Left kidney (tissue), 8 donors: ENCODE data around the gene SNAPC3. TPM values are rescaled to one million over a fixed set of nuclear protein-coding genes. Genes with fewer than 3 reads are reported as not detected.
"Not testable (repeated sequence)": the region's sequence is repeated elsewhere in the genome, so short reads cannot be mapped to it uniquely, and the experiment has no call there.

Experiments used
- DNase-seq: peaks from one replicate; pipeline ENCODE4 v3.0.0-alpha.2; 2013
- long read RNA-seq, 8 donors: transcript quantifications; one replicate each; lab custom pipeline, GENCODE V29; 2026
- polyA plus RNA-seq: library from polyadenylated mRNA; unstranded; fragments of 120-200 nt; gene quantifications from one replicate; pipeline ENCODE4 v1.2.1, GENCODE V29; 2013; ENCODE audit not compliant: insufficient read length

Gene SNAPC3
- polyA plus RNA-seq = 58.2 TPM
- long read RNA-seq, donor 1, full-length matches to known transcripts = 14 of 321 reads
- long read RNA-seq, donor 1, partial matches to known transcripts = 302 of 321 reads
- long read RNA-seq, donor 1, other reads (novel, unspliced or antisense) = 5 of 321 reads
- long read RNA-seq, donor 2, full-length matches to known transcripts = 13 of 273 reads
- long read RNA-seq, donor 2, partial matches to known transcripts = 244 of 273 reads
- long read RNA-seq, donor 2, other reads (novel, unspliced or antisense) = 16 of 273 reads
- long read RNA-seq, donor 3, full-length matches to known transcripts = 6 of 11 reads
- long read RNA-seq, donor 3, partial matches to known transcripts = 5 of 11 reads
- long read RNA-seq, donor 3, other reads (novel, unspliced or antisense) = 0 of 11 reads
- long read RNA-seq, donor 4, partial matches to known transcripts = 5 of 6 reads
- long read RNA-seq, donor 4, other reads (novel, unspliced or antisense) = 0 of 6 reads
- long read RNA-seq, donor 5, full-length matches to known transcripts = 10 of 23 reads
- long read RNA-seq, donor 5, partial matches to known transcripts = 13 of 23 reads
- long read RNA-seq, donor 5, other reads (novel, unspliced or antisense) = 0 of 23 reads
- long read RNA-seq, donor 6, full-length matches to known transcripts = 10 of 10 reads
- long read RNA-seq, donor 6, partial matches to known transcripts = 0 of 10 reads
- long read RNA-seq, donor 6, other reads (novel, unspliced or antisense) = 0 of 10 reads
- long read RNA-seq, donor 7, full-length matches to known transcripts = 18 of 377 reads
- long read RNA-seq, donor 7, partial matches to known transcripts = 342 of 377 reads
- long read RNA-seq, donor 7, other reads (novel, unspliced or antisense) = 17 of 377 reads
- long read RNA-seq, donor 8, full-length matches to known transcripts = 4 of 71 reads
- long read RNA-seq, donor 8, partial matches to known transcripts = 60 of 71 reads
- long read RNA-seq, donor 8, other reads (novel, unspliced or antisense) = 7 of 71 reads

DNA sequence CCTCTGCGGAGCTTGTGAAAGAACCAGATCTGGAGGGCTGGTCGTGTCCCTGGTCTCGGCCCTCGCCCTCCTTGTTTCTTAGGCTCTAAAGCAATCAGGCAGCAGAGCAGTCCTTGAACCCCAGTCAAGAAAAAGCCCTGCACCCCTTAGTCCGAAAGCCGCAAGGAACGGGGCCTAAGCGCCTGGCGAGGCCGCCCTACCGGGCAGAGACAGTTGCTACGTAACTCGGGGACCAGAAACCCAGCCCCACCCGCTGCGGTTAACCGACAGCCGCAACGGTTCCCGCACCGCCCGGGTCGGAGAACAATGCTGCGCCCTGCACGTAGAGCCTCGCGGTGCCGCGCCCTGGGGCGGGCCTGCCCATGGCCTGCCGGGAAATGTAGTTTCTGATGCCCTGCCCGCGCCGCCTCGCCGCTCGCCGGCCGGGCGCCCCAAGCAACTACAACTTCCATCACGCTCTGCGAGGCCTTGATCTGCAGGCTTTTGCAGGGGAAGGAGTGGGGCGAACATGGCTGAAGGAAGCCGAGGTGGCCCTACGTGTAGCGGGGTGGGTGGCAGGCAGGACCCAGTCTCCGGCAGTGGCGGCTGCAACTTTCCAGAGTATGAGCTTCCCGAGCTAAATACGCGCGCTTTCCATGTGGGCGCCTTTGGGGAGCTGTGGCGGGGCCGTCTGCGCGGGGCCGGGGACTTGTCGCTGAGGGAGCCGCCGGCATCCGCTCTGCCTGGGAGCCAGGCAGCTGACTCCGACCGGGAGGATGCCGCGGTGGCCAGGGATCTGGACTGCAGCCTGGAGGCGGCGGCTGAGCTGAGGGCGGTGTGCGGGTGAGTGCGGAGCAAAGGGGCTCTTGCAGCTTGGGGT is at the start of gene SNAPC3:
Gene SNAPC3 (plus strand): TSS at position 505 of the 859 bp plus-strand sequence. CDS start 4 bp downstream, at position 509.
- DNase-seq = peak; percentile 94

DNA sequence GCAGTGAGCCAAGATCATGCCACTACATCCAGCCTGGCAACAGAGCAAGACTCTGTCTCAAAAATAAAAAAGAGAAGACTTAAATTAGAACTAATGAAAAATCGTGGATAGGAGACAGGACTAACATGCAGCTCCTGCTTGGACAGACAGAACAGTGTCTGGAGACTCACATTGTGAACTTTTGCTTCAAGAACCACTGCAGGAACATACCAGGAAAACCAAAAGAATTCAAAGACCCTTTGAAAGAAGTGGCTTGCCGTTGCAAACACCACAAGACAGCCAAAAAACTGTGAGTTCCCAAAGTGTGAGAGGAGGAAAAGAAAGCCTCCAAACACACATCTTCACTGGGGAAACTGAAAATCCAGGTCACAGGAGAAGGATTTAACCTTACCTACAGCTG is 48.8 kb upstream of the SNAPC3 start:
- no peak for DNase-seq

DNA sequence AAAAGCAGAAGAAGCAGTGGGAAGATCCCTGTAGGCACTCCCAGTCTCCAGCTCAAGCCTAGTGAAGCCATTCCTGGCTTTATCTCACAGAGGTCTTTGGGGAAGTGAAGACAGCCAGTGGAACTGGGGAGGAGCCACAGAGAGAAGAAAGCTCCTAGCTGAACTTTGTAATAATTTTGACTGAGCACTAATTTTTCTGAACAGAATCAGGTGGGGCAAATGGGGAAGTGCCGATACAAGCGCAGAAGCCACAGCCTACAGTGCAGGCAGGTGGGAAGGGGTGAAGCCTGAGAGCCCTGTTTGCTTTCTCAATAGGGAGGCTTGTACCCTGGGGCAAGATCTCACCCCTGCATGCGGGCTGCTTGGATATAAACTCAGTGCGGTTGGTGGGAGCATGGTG is 48.4 kb upstream of the SNAPC3 start:
- no peak for DNase-seq

DNA sequence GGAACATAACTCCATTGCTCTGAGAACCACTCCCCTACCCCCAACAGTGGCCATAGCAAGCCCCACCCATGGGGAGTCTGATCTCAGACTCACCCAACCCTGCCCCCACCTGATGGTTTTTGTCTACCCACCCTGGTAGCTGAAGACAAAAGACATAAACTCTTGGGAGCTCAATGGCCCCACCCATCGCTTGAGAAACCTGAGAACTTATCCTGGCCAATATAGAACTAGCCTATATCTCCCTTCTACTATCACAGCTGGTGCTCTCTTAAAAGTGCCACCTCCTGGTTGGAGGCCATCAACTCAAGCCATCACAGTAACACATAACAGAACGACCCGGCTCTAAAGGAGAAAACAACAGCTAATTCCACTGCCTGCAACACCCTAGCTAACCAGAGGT is 47.9 kb upstream of the SNAPC3 start:
- DNase-seq = no peak

DNA sequence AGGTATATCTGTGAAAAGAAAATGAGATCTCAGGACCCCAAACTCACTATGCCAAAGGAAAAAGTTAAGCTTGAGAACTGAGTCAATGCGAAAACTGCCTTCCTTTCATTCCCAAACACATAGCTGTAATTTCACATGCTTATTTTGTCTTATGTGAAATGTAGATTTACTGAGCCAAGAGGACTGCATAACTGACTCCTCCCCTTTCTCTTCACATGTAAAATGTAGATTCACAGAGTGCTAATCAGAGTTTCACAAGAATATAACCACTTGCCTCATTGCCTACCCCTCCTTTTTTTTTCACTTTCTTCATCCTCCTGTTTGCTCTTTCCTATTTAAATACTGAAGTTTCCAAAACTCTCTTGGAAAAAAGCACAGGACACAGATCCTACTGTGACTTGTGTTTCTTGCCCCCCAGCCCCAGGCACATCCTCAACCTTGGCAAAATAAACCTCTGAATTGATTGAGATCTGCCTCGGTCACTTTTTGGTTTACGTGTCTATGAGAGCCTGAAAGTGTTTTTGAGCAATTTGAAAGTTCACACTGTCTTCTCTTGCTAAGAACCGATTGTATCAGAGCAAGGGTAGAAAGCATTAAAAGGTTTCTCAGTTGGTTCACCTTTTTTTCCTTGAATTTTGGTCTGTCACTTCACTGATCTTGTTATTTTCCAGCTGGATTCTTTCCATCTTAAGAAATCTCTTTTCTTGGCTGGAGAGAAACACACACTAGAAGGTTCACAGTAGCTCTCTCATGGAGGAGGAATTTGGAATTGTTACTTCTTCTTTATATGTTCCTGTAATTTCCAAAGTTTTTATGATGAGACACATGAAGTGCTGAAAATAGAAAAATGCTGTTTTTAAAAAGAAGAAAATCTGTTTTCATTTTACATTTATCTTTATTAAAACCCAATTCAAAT is 44.8 kb upstream of the SNAPC3 start:
- no peak for DNase-seq

DNA sequence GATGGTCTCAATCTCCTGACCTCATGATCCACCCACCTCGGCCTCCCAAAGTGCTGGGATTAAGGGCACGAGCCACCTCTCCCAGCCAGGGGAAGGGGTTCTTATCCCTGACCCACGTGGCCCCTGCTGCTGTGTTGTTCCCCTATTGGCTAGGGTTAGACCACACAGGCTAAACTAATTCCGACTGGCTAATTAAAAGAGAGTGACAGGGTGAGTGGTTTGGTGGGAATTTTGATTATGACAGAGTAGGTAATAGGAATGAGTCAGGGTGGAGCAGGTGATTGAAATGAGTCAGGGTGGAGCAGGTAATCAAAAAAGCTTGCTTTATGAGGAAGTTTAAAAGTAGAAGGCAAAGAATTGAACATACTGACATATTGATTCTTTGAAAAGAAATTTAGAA is 43.4 kb upstream of the SNAPC3 start:
- DNase-seq = not testable (repeated sequence)

DNA sequence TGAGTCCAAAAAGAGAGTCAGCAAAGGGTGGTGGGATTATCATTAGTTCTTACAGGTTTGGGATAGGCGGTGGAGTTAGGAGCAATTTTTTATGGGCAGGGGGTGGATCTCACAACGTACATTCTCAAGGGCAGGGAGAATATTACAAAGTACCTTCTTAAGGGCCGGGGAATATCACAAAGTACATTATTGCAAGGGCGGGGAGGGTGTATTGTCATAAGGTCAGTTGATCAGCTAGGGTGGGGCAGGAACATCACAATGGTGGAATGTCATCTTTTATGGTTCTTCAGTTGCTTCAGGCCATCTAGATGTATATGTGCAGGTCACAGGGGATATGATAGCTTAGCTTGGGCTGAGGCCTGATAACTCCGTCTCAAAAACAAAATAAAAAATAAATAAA is 42.8 kb upstream of the SNAPC3 start:
- DNase-seq = not testable (repeated sequence)

DNA sequence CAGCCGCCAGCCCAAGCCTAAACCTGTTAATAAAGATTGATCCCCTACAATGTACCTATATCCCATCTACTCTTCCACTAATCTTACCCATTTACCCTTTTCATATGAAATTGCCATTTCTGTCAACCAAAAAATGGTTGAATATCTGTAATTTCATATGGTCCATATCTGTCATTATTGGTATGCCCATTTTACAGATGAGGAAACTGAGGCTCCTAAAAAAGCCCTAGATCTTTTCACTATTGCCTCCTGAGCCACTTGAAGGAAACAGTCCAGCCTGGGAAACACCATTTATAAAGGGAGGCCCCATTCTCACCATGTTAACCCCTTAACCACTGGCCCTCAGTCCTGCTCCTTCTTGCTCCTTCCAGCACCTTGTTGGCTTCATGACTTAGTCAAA is 41.2 kb upstream of the SNAPC3 start:
- no peak for DNase-seq

DNA sequence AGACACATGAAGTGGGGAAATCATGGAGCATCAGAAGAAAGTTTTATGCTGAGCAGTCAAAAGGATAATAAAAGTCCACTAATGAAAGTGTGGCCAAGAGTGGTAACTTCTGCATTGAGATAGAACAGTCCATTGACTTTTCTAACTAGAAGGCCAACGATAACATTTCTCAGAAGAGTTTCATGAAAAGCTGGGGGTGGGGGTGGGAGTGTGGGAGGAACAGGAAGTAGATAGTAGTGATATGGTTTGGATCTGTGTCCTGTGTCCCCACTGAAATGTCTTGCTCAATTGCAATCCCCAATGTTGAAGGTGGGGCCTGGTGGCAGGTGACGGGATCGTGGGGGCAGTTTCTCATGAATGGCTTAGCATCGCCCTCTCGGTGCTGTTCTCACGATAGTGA is 36.2 kb upstream of the SNAPC3 start:
- no peak for DNase-seq

DNA sequence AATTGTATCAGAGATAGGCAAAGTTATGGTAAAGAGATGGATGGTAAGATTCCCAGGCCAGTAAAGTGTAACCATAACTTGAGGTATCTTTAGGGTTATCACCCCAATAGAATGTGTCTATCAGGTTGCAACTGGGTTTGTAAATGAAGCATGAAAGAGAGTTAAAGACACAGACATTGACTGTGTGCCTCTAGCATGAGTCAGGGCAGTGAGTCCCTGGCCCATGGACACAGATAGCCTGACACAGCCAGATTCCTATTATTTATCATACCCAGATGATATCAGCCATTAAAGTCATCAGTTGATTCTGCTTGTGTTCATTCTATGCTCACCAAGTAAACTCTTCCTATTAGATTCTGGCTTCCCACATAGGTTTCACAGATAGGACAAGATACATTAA is 33.5 kb upstream of the SNAPC3 start:
- no peak for DNase-seq

DNA sequence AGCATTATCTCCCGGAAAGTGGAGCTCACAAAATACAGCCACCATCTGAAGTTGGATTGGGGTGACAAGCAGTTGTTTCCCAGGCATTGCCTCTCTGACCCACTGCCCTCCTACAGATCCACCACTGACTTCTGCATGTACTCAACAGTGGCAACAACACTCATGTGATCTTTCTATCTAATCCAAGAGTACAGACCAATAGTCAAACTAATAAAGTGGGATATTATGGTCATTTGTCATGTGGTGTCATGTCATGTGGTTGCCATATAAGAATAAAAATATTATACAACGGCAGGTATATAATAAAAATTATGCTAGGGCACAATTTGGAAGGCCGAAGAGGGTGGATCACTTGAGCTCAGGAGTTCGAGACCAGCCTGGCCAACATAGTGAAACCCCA is 33.0 kb upstream of the SNAPC3 start:
- no peak for DNase-seq

DNA sequence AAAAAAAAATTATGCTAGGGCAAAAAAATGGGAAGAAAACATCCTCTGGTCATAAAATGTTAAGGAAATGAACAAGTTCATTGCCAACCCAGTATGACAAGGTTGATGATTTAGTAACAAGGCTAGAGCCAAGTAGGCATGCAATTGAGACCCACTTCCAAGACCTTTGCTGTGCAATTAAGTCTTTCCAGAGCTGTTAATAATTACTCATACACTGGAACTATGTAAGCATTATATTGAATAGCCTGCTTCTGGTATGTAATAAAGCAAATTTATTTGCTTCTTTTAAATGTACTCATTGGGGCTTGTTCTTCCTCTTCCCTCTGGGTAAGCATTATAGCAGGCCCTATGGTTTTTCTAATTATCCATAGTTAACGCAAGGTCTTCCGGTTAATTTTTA is 32.5 kb upstream of the SNAPC3 start:
- DNase-seq = no peak

DNA sequence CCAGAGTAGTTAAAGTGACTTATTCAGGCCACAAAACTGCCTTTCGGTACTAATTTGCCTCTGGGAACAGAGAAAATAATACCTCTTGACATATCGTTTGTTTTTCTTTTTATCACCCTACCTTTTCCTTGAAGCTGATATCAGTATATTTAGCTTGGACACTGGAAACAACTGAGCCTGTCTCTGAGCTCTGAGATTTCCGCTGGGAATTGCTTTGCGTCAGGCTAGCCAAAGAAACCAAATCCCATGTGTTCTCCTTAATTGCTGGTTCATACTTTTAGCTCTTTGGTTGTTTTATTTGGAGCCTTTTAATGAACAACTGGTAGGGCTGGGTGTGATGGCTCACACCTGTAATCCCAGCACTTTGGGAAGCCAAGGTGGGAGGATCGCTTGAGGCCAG is 30.3 kb upstream of the SNAPC3 start:
- no peak for DNase-seq

DNA sequence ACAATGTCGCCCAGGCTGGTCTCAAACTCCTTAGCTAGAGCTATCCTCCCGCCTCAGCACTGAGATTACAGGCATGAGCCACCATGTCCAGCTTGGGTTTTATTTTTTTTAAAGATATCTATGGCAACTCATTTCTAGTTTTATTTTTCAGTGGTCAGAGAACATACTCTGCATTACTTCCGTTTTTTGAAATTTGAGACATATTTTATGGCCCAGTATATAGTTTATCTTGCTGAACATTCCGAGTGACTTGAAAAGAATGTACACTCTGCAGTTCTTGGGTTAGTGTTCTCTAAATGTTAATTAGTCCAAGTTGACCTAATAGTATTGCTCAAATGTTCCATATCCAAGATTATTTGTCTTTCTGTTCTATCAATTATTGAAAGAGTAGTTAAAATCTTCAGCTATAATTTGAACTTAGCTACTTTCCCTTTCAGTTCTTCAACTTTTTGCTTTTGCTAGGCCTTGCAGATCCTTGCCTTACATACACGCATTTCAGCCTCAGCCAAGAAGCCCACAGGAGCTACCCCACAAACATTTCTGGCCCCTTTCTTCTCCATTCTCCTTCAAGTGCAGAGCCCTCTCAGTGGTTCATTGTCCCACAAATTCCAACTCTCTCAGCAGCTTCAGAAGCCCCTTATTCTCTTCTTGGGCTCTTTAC is 22.3 kb upstream of the SNAPC3 start:
- DNase-seq = no peak

DNA sequence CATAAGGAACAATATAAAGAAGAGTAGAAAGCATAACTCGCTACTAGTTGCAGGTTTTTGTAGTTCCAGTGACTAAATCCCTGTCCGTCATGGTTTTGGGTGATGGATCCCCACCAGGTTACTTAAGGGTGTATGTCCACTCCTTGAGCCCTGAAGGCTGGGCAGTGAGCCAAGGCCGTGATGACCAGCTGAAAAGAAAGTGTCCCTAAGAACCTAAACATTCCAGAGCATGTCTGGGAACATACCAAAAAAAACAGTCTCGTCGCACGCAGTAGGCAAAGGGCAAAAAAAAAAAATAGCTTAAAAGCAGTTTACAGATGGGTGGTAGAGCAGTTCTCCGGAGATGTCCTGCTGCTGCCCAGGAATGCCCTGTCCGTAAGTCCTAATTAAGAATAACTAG is 21.4 kb upstream of the SNAPC3 start:
- no peak for DNase-seq

DNA sequence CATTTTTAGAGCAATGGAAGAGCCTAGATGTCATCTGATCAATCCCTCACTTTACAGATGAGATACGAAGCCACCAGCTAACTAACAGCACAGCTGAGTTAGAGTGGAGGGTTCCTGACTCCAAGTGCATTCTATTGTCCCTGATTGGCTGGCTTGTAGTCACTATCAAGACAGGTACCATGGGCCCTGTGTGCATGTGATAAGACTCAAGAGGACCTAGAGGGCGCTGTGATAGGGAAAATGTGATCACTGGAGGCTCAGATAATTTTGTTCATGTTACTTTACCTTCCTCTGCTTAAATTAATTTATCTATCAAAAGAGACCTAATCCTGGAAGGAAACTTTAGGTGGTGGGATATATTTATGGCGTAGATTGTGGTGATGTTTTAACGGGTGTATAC is 19.5 kb upstream of the SNAPC3 start:
- DNase-seq = no peak

DNA sequence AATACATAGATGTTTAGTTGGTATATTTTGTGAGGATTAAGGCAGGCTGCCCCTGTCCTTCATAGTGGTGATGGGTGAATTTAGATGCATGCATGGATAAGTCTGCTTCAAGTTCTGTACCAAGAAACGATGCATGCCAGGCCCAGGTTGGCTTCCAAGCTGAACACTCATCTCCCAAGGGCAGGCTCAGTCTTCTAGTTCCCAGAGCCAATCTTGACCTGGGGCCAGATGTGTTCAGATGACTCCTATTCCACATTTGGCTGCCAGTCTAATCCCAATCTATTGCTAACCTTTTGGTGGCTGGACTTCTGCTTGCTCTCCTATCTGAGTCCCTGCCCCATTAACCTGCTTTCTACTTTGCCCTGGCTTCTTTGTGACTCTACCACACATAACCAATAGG is 18.5 kb upstream of the SNAPC3 start:
- DNase-seq = no peak

DNA sequence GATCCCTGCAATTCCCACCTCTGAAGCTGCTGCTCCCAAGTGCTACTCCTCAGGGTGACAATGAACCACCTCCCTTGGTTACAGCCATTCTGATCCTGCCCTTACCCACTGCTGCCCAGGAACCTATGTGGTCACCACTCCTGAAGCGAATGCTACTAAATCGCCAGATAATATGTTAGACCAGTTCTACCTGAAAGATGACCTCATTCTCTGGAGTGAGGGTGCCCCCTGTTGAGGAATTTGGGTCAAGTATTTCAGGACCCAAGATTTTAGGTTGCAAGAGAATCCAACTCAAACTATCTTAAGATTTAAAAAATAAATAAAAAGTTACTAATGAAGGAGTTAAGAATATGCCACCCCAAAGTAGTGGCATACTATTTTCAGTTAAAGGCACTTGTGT is 5.8 kb upstream of the SNAPC3 start:
- peak; percentile 43 for DNase-seq

DNA sequence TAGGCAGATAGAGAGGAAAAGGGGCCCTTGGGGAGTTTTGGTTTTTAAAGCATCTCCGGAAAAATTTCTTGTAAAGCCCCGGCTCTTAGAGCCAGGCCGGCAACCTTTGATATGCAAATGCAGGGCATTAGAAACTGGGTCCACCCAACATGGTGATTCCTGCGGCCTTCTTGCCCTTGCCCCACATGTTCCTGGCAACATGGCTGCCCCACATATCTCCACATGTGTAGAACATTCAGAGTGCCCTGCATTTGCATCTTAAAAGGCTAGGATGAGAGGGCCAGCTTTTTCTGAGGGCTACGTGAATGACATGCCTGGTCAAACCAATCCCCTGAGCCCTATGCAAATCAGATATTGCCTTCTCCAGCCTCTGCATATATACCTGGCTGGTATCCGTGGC is 5.0 kb upstream of the SNAPC3 start:
- no peak for DNase-seq

DNA sequence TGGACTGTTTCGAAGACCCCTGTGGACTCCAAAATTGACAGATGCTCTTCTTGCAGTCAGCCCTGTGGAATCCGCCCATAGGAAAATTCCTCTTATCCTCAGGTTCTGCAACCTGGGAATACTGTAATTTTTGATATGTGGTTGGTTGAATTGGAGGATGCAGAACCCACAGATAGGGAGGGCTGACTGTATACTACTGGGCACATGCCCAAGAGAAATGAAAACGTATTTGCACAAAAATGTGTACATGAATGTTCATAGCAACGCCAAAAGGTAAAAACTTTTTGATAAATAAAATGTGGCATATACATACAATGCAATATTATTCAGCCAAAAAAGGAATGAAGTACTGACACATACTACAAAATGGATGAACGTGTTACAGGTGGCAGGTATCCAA is 1.9 kb upstream of the SNAPC3 start:
- no peak for DNase-seq
